ENCODE measurements around the gene EPHB1. TPM values are rescaled to one million over a fixed set of nuclear protein-coding genes. Genes with fewer than 3 reads are reported as not detected.

EPHB1 gene
- total RNA-seq, 1 experiment from 2014 or later, result 2.8 TPM

- no peaks in the 10 kb centered on the region; a peak in 1 of 7 replicates for H3K36me3 Mint-ChIP-seq (ENCODE audit: insufficient read depth in 1 of 3, low read depth in 3 of 3)
- H3K79me2 ChIP-seq (ENCODE audit: insufficient read depth, low read length), result no peaks in the 10 kb centered on the region
- H3K56ac ChIP-seq (ENCODE audit: insufficient read length, low read depth, low read length), result no peak overlapping the region
- no peaks in the 10 kb centered on the region; the same call in 1 of the 2 replicates for H3K27me3 Mint-ChIP-seq (ENCODE audit: low read depth)
- H2BK12ac ChIP-seq (ENCODE audit: insufficient read length, low read depth, low read length), result no peak overlapping the region
- no peak overlapping the region for H3K4me3 Mint-ChIP-seq
- H2BK5ac ChIP-seq (ENCODE audit: insufficient read length, low read length), result no peak overlapping the region
- no peak overlapping the region for H2BK15ac ChIP-seq (ENCODE audit: low read depth, low read length)
- peaks cover 9 to 15% of the 10 kb centered on the region in 2 experiments for H3K4me1 Mint-ChIP-seq
- no peak overlapping the region for H2AFZ ChIP-seq (ENCODE audit: low read length)
- H3K9me3 ChIP-seq (ENCODE audit: control insufficient read depth, low read depth, low read length), result no peaks in the 10 kb centered on the region
- no peak overlapping the region for H3K4ac ChIP-seq (ENCODE audit: low read depth, low read length)
- H3K9me3 Mint-ChIP-seq, result no peaks in the 10 kb centered on the region; a peak in 1 of 5 replicates
- H2AK5ac ChIP-seq (ENCODE audit: insufficient read length, low read length), result no peak overlapping the region
- H3K14ac ChIP-seq (ENCODE audit: insufficient read depth, low read length), result no peak overlapping the region
- TF ChIP-seq CTCF (conservative IDR thresholded peaks at IDR 0.05), result no peak
- no peak overlapping the region for H4K5ac ChIP-seq (ENCODE audit: insufficient read length, low read depth, low read length)
- no peak overlapping the region for H4K91ac ChIP-seq (ENCODE audit: insufficient read length, low read depth, low read length)
- H3K9ac ChIP-seq (ENCODE audit: extremely low read depth, insufficient read length, low read length), result no peak overlapping the region
- H3K4me2 ChIP-seq (ENCODE audit: insufficient read depth, insufficient read length, low read length), result no peak overlapping the region
- H3K27ac ChIP-seq (ENCODE audit: insufficient read length, low read depth, low read length), result no peak overlapping the region
- peak overlapping the region in 1 of 3 experiments; percentile 44; a peak in 1 of 7 replicates for H3K27ac Mint-ChIP-seq
- no peak for DNase-seq
- WGBS (ENCODE audit: extremely low coverage, insufficient read length, low lambda C conversion rate), result no CpG with 5 or more reads among the region's 2 CpGs
- H4K8ac ChIP-seq (replicated peaks; ENCODE audit: insufficient read length, low read depth, low read length), result no peak overlapping the region
- no peak overlapping the region for H3K18ac ChIP-seq (ENCODE audit: insufficient read length, low read depth, low read length)
- H3K23me2 ChIP-seq (ENCODE audit: insufficient read length, low read depth, low read length, poor library complexity, severe bottlenecking), result no peaks in the 10 kb centered on the region
- H3T11ph ChIP-seq (ENCODE audit: low read length), result no peak overlapping the region
- H3K79me1 ChIP-seq (ENCODE audit: insufficient read depth, low read depth, low read length, poor library complexity, severe bottlenecking), result no peaks in the 10 kb centered on the region
- no peak overlapping the region for H2BK20ac ChIP-seq (ENCODE audit: low read depth, low read length, poor library complexity, severe bottlenecking)
- no peak overlapping the region for H2BK120ac ChIP-seq (ENCODE audit: low read depth, low read length, poor library complexity, severe bottlenecking)
- H3K27me3 ChIP-seq (ENCODE audit: insufficient read depth, low read length), result no peaks in the 10 kb centered on the region
- no peak overlapping the region for H3K23ac ChIP-seq (ENCODE audit: insufficient read length, low read depth, low read length)
- H4K20me1 ChIP-seq (ENCODE audit: control insufficient read depth, insufficient read depth, insufficient read length), result no peaks in the 10 kb centered on the region
- no peaks in the 10 kb centered on the region for H3K4me1 ChIP-seq (ENCODE audit: insufficient read depth, low read length)
These were observed 246.5 kb downstream of the EPHB1 start for GRCh38 chr3:135041601-135042000.

All from H9 (cell line).